GM18498 (cell line): Measurements from ENCODE around the gene TYW1B.
"Not testable (repeated sequence)": the region's sequence is repeated elsewhere in the genome, so short reads cannot be mapped to it uniquely, and the experiment has no call there.

ENCODE experiments used
- ATAC-seq: cut with Tn5 transposase; IDR thresholded peaks from one replicate; pipeline ENCODE4 v1.9.1; 2021; ENCODE audit warnings: mild to moderate bottlenecking, moderate library complexity; ENCODE audit not compliant: unreplicated experiment

TYW1B gene

GRCh38 chr7:72580142-72580770 is 247.7 kb downstream of the TYW1B start:
- not testable (repeated sequence) for ATAC-seq

DNA sequence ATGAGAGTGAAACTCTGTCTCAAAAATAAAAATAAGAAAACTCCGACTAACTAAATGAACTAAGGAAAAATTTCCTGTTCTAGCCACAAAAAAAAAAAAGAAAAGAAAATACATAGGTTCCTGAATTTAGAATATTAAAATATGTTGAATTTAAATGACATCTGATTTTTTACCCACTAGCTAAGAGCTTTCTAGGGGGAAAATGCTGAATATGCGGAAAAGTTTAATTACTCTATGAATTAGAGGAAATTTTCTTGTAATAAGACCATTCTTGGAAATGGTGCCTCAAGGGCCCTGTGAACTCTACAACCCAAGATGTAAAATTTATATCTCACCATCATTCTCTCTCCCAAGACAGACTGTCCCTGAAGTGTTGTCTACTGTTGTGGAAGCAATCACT is 250.9 kb downstream of the TYW1B start:
- ATAC-seq: no peak

- ATAC-seq: not testable (repeated sequence)
Measured at GRCh38 chr7:72561988-72562387, 266.0 kb downstream of the TYW1B start.

GRCh38 chr7:72559546-72559945 is 268.5 kb downstream of the TYW1B start:
- ATAC-seq: not testable (repeated sequence)

DNA sequence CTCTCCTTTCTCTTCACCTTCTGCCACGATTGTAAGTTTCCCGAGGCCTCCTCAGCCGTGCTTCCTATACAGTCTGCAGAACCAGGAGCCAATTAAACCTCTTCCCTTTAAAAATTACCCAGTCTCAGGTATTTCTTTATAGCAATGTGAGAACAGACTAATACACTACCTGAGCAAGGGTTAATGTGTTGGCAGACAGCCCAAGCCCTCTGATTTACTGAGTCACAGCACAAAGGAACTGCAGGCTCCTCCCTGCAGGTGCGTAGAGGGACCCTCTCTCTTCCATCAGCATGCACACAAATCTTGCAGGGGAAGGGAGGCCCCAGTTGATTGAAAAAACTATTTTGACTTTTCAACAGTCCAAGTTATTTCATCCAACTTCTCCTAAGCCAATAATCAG is 271.3 kb downstream of the TYW1B start:
- not testable (repeated sequence) for ATAC-seq

- ATAC-seq: not testable (repeated sequence)
Measured at GRCh38 chr7:72555238-72555637, 272.8 kb downstream of the TYW1B start.

DNA sequence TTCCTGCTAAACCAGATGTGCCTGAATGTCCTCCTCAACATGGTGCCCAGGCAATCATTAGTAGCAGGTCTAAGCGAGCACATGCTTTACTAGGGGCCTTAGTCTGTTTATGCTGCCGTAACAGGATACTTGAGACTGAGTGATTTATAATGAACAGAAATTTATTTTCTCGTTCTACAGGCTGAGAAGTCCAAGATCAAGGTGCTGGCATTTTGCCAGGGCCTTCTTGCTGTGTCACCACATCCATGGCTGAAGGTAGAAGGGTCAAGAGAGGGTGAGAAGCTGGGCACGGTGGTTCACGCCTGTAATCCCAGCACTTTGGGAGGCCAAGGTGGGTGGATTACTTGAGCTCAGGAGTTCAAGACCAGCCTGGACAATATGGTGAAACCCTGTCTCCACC is 273.6 kb downstream of the TYW1B start:
- ATAC-seq: not testable (repeated sequence)

- not testable (repeated sequence) for ATAC-seq
Measured at GRCh38 chr7:72550454-72550853, 277.5 kb downstream of the TYW1B start.

GRCh38 chr7:72546586-72547237 is 281.3 kb downstream of the TYW1B start:
- peak; percentile 70 for ATAC-seq

DNA sequence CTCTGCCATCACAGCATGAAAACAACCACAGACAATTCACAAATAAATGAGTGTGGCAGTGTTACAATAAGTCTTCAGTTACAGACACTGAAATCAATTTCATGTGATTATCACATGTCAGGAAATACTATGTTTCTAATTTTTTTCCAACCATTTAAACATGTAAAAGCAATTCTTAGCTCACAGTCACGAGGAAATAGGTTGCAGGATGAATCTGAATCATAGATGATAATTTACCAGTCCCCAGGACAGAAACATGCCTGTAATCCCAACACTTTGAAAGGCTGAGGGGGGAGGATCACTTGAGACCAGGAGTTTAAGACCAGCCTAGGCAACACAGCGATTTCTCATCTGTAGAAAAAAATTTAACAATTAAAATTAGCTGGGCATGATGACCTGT is 283.5 kb downstream of the TYW1B start:
- not testable (repeated sequence) for ATAC-seq

DNA sequence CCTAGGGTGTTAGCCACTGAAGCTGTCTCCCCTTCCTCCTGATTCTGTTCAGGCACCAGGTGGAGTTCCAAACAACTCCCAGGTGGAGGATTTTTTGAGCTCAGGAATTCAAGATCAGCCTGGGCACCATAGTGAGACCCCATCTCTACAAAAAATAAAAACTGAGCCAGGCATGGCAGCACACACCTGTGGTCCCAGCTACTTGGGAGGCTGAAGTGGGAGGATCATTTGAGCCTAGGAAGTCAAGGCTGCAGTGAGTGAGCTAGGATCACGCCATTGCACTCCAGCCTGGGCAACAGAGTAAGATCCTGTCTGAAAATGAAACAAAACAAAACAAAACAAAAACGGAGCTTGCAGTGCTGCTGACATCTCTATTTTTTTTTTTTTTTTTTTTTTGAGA is 287.1 kb downstream of the TYW1B start:
- no peak for ATAC-seq

GRCh38 chr7:72540106-72540611 is 287.8 kb downstream of the TYW1B start:
- ATAC-seq: no peak

DNA sequence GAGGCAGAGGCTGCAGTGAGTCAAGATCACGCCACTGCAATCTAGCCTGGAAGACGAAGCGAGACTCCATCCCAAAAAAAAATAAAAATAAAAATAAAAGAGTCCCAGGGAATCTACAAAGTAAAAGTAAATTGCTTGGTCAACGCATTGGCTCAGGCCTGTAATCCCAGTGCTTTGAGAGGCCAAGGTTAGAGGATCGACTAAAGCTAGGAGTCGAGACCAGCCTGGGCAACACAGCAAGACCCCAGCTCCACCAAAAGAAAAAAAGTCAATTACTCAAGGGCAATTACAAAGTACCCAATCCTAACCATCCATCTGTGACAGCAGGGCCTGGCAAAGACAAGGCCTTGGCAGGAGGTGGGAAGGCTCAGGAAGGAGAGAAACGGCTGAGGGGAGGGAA is 288.3 kb downstream of the TYW1B start:
- ATAC-seq: no peak

- ATAC-seq: no peak
Measured at GRCh38 chr7:72538856-72539255, 289.1 kb downstream of the TYW1B start.

DNA sequence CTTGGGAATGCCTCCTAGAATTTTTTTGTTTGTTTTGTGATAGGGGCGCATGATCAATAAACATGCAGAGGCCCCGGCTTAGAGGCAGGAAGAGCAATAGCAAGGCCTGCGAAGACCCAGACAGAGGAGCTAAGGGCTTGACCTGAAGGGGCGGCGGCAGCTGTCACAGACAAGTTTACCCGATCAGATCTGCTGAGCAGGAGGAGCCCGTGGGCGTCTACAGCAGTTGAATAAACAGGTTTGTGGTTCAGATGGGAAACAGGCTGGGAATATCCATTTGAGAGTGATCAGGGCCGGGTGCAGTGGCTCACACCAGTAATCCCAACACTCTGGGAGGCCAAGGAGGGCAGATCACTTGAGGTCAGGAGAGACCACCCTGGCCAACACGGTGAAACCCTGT is 289.9 kb downstream of the TYW1B start:
- ATAC-seq: no peak

DNA sequence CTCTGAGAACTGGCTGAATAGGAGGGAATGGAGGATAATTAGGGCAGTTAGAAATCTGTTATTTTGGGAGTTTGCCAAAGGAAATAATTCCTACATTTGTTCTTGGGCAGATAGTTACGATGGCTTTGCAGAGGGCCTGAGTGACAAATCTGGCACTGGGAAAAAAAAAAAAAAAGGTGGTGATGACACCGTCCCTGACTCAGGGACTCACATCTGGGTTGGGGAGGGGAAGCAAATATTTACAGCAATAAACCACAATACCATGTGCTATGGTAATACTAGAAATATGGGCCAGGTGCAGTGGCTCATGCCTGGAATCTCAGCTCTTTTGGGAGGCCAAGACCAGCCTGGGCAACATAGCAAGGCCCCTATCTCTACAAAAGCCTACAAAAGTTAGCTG is 292.0 kb downstream of the TYW1B start:
- ATAC-seq: not testable (repeated sequence)

DNA sequence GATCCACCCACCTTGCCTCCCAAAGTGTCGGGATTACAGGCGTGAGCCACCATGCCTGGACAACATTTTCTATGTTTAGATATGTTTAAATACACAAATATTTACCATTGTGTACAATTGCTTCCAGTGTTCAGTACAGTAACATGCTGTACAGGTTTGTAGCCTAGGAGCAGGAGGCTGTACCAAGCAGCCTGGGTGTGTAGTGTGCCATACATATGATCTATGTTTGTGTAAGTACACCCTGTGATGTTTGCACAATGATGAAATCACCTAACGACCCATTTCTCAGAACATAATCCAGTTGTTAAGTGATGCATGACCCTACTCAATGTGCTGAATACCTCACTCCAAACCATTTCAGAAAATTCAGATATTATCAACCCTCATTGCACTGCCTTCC is 297.0 kb downstream of the TYW1B start:
- not testable (repeated sequence) for ATAC-seq
